GM12891 (cell line): ENCODE data around the gene CCDC6.

ENCODE experiments used
- POLR2A ChIP-seq: IDR thresholded peaks from 2 replicates; pipeline ENCODE4 v1.6.1; 2011; ENCODE audit warnings: low read depth, low read length, control low read depth
- POLR2AphosphoS5 ChIP-seq: IDR thresholded peaks from 2 replicates; pipeline ENCODE4 v1.6.1; 2011; ENCODE audit warnings: low read depth, low read length, control low read depth
- POU2F2 ChIP-seq: IDR thresholded peaks from 2 replicates; pipeline ENCODE4 v1.6.1; 2011; ENCODE audit warnings: low read depth, mild to moderate bottlenecking, control low read depth, low read length, moderate library complexity

GRCh38 chr10:59773088-59773487, 133.3 kb downstream of the CCDC6 start:
- TF ChIP-seq POLR2AphosphoS5 (no peak), POLR2A (no peak), POU2F2 (no peak)
